ENCODE data around the gene UNC13C. TPM values are rescaled to one million over a fixed set of nuclear protein-coding genes. Genes with fewer than 3 reads are reported as not detected.

UNC13C gene
- total and polyA plus RNA-seq, 5 donors from 2014 or later = not detected

DNA sequence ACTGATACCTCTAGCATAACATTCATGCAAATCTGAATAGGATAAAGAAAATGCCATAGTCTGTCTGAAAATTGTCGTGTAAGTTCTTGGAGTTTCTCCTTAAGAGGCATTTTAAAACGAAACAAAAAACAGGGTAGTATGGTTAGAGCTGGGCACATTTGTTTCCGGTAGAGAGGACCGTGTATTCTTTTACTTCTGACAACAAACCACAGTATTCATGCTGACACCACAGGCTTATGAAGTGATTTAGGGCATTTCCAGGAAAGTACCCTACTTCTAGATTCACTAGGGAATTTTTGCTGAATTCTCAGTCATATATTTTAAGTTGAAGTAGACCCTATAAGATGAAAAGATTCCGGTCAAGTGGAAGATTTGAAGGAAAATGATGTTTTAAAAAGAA, 541.3 kb downstream of the UNC13C start:
- H3K36me3 Mint-ChIP-seq = no peaks in the 10 kb centered on the region
- no peaks in the 10 kb centered on the region for H3K4me1 ChIP-seq (ENCODE audit: control insufficient read depth, insufficient read depth, low read length, poor library complexity, severe bottlenecking)
- H3K4me3 ChIP-seq (ENCODE audit: low read depth, low read length) = no peak overlapping the region
- DNase-seq = peak in 1 of 3 donors; percentile 25
- H3K4me3 Mint-ChIP-seq = no peak overlapping the region
- H3K4me1 Mint-ChIP-seq = peaks cover 0 to 15% (median 0%) of the 10 kb centered on the region in 4 donors
- peak overlapping the region in 1 of 3 donors; percentile 53 for H3K27ac Mint-ChIP-seq
- H3K27ac ChIP-seq (ENCODE audit: insufficient read depth, low read length, poor library complexity, severe bottlenecking) = no peak overlapping the region
- peaks cover 0 to 2% (median 0%) of the 10 kb centered on the region in 7 donors for H3K9me3 Mint-ChIP-seq
- H3K36me3 ChIP-seq (ENCODE audit: control insufficient read depth, insufficient read depth, low read length) = no peaks in the 10 kb centered on the region
- no peak for ATAC-seq (ENCODE audit: low read depth in 2 of 2)
- no peaks in the 10 kb centered on the region for H3K9me3 ChIP-seq (ENCODE audit: control insufficient read depth in 2 of 2, low read length in 2 of 2)
- H3K27me3 Mint-ChIP-seq = no peaks in the 10 kb centered on the region
- no peaks in the 10 kb centered on the region for H3K27me3 ChIP-seq (ENCODE audit: control insufficient read depth, insufficient read depth, low read length)

DNA sequence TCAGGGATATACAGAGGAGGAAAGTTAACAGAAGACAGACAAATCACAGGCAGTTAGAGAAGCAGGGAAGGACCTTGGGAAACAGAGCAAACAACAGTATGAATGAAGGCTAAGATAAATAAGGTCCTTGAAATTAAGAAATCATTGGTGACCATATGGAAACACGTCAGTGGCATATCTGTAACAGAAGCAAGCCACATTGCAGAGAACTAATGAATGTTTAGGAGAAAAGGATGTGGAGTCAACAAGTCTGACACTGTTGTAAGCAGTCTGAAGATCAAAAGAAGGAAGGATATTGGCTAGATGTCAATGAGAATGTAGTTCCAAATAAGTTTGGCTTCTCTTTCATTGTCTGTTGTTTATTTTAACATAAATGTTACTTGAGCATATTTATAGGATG, 542.4 kb downstream of the UNC13C start:
- DNase-seq (no peak), ATAC-seq (ENCODE audit: low read depth in 2 of 2) (no peak)
- H3K9me3 ChIP-seq (ENCODE audit: control insufficient read depth in 2 of 2, low read length in 2 of 2) = no peaks in the 10 kb centered on the region
- H3K27ac ChIP-seq (ENCODE audit: insufficient read depth, low read length, poor library complexity, severe bottlenecking) = no peak overlapping the region
- no peaks in the 10 kb centered on the region for H3K4me1 ChIP-seq (ENCODE audit: control insufficient read depth, insufficient read depth, low read length, poor library complexity, severe bottlenecking)
- Mint-ChIP-seq H3K27ac (peak overlapping the region in 1 of 3 donors; percentile 23), H3K9me3 (no peaks in the 10 kb centered on the region), H3K36me3 (no peaks in the 10 kb centered on the region), H3K4me3 (no peak overlapping the region), H3K4me1 (peaks cover 0 to 15% (median 0%) of the 10 kb centered on the region in 4 donors), H3K27me3 (no peaks in the 10 kb centered on the region)
- H3K36me3 ChIP-seq (ENCODE audit: control insufficient read depth, insufficient read depth, low read length) = no peaks in the 10 kb centered on the region
- H3K4me3 ChIP-seq (ENCODE audit: low read depth, low read length) = no peak overlapping the region
- H3K27me3 ChIP-seq (ENCODE audit: control insufficient read depth, insufficient read depth, low read length) = no peaks in the 10 kb centered on the region

- DNase-seq = no peak
- Histone ChIP-seq H3K9me3 (ENCODE audit: control insufficient read depth in 2 of 2, low read length in 2 of 2) (no peaks in the 10 kb centered on the region), H3K36me3 (ENCODE audit: control insufficient read depth, insufficient read depth, low read length) (no peaks in the 10 kb centered on the region), H3K4me3 (ENCODE audit: low read depth, low read length) (no peak overlapping the region), H3K4me1 (ENCODE audit: control insufficient read depth, insufficient read depth, low read length, poor library complexity, severe bottlenecking) (no peaks in the 10 kb centered on the region), H3K27ac (ENCODE audit: insufficient read depth, low read length, poor library complexity, severe bottlenecking) (no peak overlapping the region), H3K27me3 (ENCODE audit: control insufficient read depth, insufficient read depth, low read length) (no peaks in the 10 kb centered on the region)
- no peaks in the 10 kb centered on the region for H3K9me3 Mint-ChIP-seq
- no peaks in the 10 kb centered on the region for H3K27me3 Mint-ChIP-seq
- H3K36me3 Mint-ChIP-seq = no peaks in the 10 kb centered on the region
- H3K27ac Mint-ChIP-seq = no peak overlapping the region
- H3K4me1 Mint-ChIP-seq = peaks cover 0 to 15% (median 0%) of the 10 kb centered on the region in 4 donors
- ATAC-seq (ENCODE audit: low read depth in 2 of 2) = no peak
- no peak overlapping the region for H3K4me3 Mint-ChIP-seq
These were observed 543.0 kb downstream of the UNC13C start for GRCh38 chr15:54521206-54521605.

GRCh38 chr15:54528021-54528420, 549.8 kb downstream of the UNC13C start:
- ATAC-seq (ENCODE audit: low read depth in 2 of 2) (no peak), DNase-seq (no peak)
- Mint-ChIP-seq H3K36me3 (no peaks in the 10 kb centered on the region), H3K27ac (no peak overlapping the region), H3K27me3 (no peaks in the 10 kb centered on the region), H3K9me3 (peaks cover 0 to 11% (median 4%) of the 10 kb centered on the region in 7 donors), H3K4me3 (no peak overlapping the region), H3K4me1 (no peaks in the 10 kb centered on the region)
- Histone ChIP-seq H3K27me3 (ENCODE audit: control insufficient read depth, insufficient read depth, low read length) (no peaks in the 10 kb centered on the region), H3K27ac (ENCODE audit: insufficient read depth, low read length, poor library complexity, severe bottlenecking) (no peak overlapping the region), H3K4me3 (ENCODE audit: low read depth, low read length) (no peak overlapping the region), H3K36me3 (ENCODE audit: control insufficient read depth, insufficient read depth, low read length) (no peaks in the 10 kb centered on the region), H3K9me3 (ENCODE audit: control insufficient read depth in 2 of 2, low read length in 2 of 2) (no peaks in the 10 kb centered on the region), H3K4me1 (ENCODE audit: control insufficient read depth, insufficient read depth, low read length, poor library complexity, severe bottlenecking) (no peaks in the 10 kb centered on the region)

GRCh38 chr15:54540721-54541120, 562.5 kb downstream of the UNC13C start:
- DNase-seq = no peak

GRCh38 chr15:54547491-54547890, 569.2 kb downstream of the UNC13C start:
- H3K36me3 Mint-ChIP-seq = no peaks in the 10 kb centered on the region
- Histone ChIP-seq H3K36me3 (ENCODE audit: control insufficient read depth, insufficient read depth, low read length) (no peaks in the 10 kb centered on the region), H3K27me3 (ENCODE audit: control insufficient read depth, insufficient read depth, low read length) (no peaks in the 10 kb centered on the region), H3K4me1 (ENCODE audit: control insufficient read depth, insufficient read depth, low read length, poor library complexity, severe bottlenecking) (no peaks in the 10 kb centered on the region), H3K9me3 (ENCODE audit: control insufficient read depth in 2 of 2, low read length in 2 of 2) (no peaks in the 10 kb centered on the region), H3K27ac (ENCODE audit: insufficient read depth, low read length, poor library complexity, severe bottlenecking) (no peak overlapping the region), H3K4me3 (ENCODE audit: low read depth, low read length) (no peak overlapping the region)
- DNase-seq = no peak
- peaks cover 4% of the 10 kb centered on the region for H3K27me3 Mint-ChIP-seq
- ATAC-seq (ENCODE audit: low read depth in 2 of 2) = no peak
- no peaks in the 10 kb centered on the region for H3K4me1 Mint-ChIP-seq
- H3K4me3 Mint-ChIP-seq = no peak overlapping the region
- H3K9me3 Mint-ChIP-seq = peaks cover 0 to 8% (median 3%) of the 10 kb centered on the region in 7 donors
- no peak overlapping the region for H3K27ac Mint-ChIP-seq

More at GRCh38 chr15:54540721-54541120, 562.5 kb downstream of the UNC13C start:
- Histone ChIP-seq H3K4me3 (ENCODE audit: low read depth, low read length) (no peak overlapping the region), H3K27ac (ENCODE audit: insufficient read depth, low read length, poor library complexity, severe bottlenecking) (no peak overlapping the region), H3K9me3 (ENCODE audit: control insufficient read depth in 2 of 2, low read length in 2 of 2) (no peaks in the 10 kb centered on the region), H3K36me3 (ENCODE audit: control insufficient read depth, insufficient read depth, low read length) (no peaks in the 10 kb centered on the region), H3K4me1 (ENCODE audit: control insufficient read depth, insufficient read depth, low read length, poor library complexity, severe bottlenecking) (no peaks in the 10 kb centered on the region), H3K27me3 (ENCODE audit: control insufficient read depth, insufficient read depth, low read length) (no peaks in the 10 kb centered on the region)
- Mint-ChIP-seq H3K4me1 (no peaks in the 10 kb centered on the region), H3K36me3 (no peaks in the 10 kb centered on the region), H3K27ac (no peak overlapping the region), H3K4me3 (no peak overlapping the region), H3K9me3 (peaks cover 0 to 18% (median 5%) of the 10 kb centered on the region in 7 donors), H3K27me3 (no peaks in the 10 kb centered on the region)
- no peak for ATAC-seq (ENCODE audit: low read depth in 2 of 2)

- Histone ChIP-seq H3K27me3 (ENCODE audit: control insufficient read depth, insufficient read depth, low read length) (no peaks in the 10 kb centered on the region), H3K27ac (ENCODE audit: insufficient read depth, low read length, poor library complexity, severe bottlenecking) (no peak overlapping the region), H3K4me3 (ENCODE audit: low read depth, low read length) (no peak overlapping the region), H3K4me1 (ENCODE audit: control insufficient read depth, insufficient read depth, low read length, poor library complexity, severe bottlenecking) (no peaks in the 10 kb centered on the region), H3K36me3 (ENCODE audit: control insufficient read depth, insufficient read depth, low read length) (no peaks in the 10 kb centered on the region), H3K9me3 (ENCODE audit: control insufficient read depth in 2 of 2, low read length in 2 of 2) (no peaks in the 10 kb centered on the region)
- Mint-ChIP-seq H3K4me3 (no peak overlapping the region), H3K27ac (no peak overlapping the region), H3K9me3 (peaks cover 0 to 4% (median 0%) of the 10 kb centered on the region in 7 donors), H3K4me1 (no peaks in the 10 kb centered on the region), H3K36me3 (no peaks in the 10 kb centered on the region), H3K27me3 (peaks cover 4% of the 10 kb centered on the region)
- no peak for ATAC-seq (ENCODE audit: low read depth in 2 of 2)
- DNase-seq = no peak
These were observed 572.7 kb downstream of the UNC13C start for GRCh38 chr15:54550954-54551353.

- H3K27me3 Mint-ChIP-seq = no peaks in the 10 kb centered on the region
- ATAC-seq (ENCODE audit: low read depth in 2 of 2) (no peak), DNase-seq (no peak)
- Histone ChIP-seq H3K4me1 (ENCODE audit: control insufficient read depth, insufficient read depth, low read length, poor library complexity, severe bottlenecking) (no peaks in the 10 kb centered on the region), H3K9me3 (ENCODE audit: control insufficient read depth in 2 of 2, low read length in 2 of 2) (no peaks in the 10 kb centered on the region), H3K4me3 (ENCODE audit: low read depth, low read length) (no peak overlapping the region), H3K27me3 (ENCODE audit: control insufficient read depth, insufficient read depth, low read length) (no peaks in the 10 kb centered on the region), H3K27ac (ENCODE audit: insufficient read depth, low read length, poor library complexity, severe bottlenecking) (no peak overlapping the region), H3K36me3 (ENCODE audit: control insufficient read depth, insufficient read depth, low read length) (no peaks in the 10 kb centered on the region)
- H3K4me1 Mint-ChIP-seq = no peaks in the 10 kb centered on the region
- peaks cover 0 to 8% (median 0%) of the 10 kb centered on the region in 7 donors for H3K9me3 Mint-ChIP-seq
- no peak overlapping the region for H3K4me3 Mint-ChIP-seq
- no peak overlapping the region for H3K27ac Mint-ChIP-seq
- no peaks in the 10 kb centered on the region for H3K36me3 Mint-ChIP-seq
These were observed 578.0 kb downstream of the UNC13C start for GRCh38 chr15:54556231-54556630.

Measured in CD4-positive, CD25-positive, alpha-beta regulatory T cell (primary cell).